ENCODE results near the gene FALEC. TPM values are rescaled to one million over a fixed set of nuclear protein-coding genes. Genes with fewer than 3 reads are reported as not detected.
"Not testable (repeated sequence)": the region's sequence is repeated elsewhere in the genome, so short reads cannot be mapped to it uniquely, and the experiment has no call there.

The FALEC gene
- total RNA-seq, 1 donor from 2014 or later = not detected

DNA sequence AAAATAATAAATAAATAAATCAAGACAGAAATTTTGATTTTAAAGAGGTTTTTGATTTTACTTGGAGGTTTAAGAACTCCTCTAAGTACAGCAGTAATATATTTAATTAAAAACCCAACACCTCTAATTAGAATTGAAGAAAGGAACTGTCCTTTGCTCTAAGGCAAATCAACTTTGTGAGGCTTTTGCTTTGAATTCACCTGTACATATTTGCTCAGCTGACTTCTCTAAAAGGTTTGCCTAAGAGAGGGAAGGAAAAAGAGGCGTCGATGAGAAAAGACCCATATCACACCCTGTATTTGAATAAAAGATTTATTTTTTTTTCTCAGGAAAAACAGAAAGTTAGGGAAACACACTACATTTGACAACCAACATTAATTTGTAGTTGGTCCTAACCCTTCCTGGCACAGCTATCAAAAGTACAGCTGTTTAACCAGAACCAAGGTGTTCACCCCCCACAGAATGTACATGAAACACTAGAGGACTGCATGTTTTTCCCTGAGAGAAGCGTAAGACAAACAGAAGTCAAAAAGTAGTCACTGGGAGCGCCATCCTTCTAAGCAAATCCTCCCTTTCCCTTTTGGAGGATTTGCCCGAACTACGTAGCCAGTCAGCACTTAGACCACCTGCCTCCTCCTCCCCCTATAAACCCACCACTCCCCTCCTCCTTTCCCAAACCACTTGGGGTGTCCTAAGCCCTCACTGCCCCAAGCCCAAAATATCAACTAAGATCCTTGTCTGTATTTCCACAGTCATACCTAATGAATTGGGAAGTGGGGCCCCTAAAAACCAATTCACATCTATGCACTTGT is 58.9 kb downstream of the FALEC start:
- peak; percentile 36 for DNase-seq (ENCODE audit: low read depth)

GRCh38 chr1:150575072-150575489 is 59.5 kb downstream of the FALEC start:
- DNase-seq (ENCODE audit: low read depth) = peak; percentile 75

DNA sequence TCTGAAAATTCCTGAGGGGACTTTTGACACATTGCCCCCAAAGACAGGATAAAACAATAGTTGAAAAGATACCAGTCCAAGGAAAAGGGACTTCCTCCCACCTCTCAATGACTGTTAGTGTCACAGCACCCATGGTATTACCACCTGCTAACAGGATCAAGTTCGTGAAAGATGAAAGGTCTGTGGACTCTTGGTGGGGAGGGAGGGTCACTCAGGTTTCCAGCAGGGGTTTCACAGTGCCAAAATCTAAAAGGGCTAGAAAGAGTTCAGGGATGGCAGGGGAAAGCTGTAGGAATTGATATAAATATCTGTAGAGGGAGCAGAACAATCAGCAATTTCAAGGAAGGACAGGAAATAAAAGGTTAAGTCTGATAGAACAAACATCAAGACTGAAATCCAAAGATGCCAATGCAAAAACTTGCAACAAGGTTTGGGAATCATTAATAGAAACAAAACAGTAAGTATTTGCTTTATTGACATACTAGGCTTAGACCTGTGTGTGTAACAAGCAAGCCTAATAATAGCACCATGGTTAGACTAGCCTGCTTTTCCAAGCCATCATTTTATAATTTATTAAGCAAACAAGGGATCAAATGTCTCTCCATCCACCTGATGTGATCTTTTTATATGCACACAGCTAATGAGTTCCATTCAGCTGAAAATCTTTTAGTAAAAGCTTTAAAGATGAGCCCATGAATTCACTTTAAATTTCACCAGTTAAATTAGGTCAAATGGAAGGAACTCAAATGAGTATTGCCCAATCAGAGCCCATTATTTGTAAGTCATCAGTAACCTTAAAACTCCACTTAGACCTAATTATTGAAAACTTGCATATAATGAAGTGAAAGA is 60.2 kb downstream of the FALEC start:
- DNase-seq (ENCODE audit: low read depth) = peak; percentile 64

GRCh38 chr1:150576367-150576711 is 60.8 kb downstream of the FALEC start:
- DNase-seq (ENCODE audit: low read depth) = peak; percentile 11

- DNase-seq (ENCODE audit: low read depth) = peak; percentile 40
These were observed 61.4 kb downstream of the FALEC start for GRCh38 chr1:150576794-150577556.

- DNase-seq (ENCODE audit: low read depth) = peak; percentile 53
These were observed 62.2 kb downstream of the FALEC start for GRCh38 chr1:150577557-150578271.

DNA sequence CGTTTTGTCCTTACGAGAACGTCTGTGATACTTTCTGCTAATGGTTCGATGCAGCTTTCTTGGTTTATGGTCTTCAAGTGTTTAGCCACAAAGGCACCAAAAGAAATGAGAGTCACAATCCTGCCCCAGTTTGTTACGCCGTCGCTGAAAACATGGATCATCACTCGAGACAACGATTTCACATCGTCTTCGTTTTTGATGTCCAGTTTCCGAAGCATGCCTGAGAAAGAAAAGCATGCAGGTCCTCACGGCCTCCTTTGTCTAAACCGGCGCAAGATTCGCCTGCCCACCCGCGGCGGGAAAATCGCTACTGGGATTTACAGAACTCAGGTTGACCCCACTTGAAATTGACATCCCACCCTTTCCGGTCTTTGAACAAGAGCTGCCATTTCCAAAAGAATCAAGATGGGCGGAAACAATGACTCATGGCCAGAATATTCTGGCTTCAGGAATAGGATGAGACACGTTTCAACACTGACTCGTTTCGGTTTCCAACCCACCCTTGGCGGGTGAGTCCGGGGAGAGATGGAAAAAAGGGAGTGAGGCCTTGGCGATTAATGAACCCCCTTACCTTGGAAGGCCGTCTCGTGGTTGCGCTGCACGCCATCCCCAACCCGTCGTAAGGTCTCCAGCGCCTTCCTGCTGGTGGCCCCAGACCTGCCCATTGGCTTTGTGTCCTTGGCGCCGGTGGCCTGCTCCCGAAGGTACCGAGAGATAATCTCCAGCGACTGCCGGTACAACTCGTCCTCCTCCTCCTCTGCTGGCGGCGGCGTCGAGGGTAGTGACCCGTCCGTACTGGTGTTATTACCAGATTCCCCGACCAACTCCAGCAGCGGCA is 62.9 kb downstream of the FALEC start:
- DNase-seq (ENCODE audit: low read depth) = peak; percentile 81

DNA sequence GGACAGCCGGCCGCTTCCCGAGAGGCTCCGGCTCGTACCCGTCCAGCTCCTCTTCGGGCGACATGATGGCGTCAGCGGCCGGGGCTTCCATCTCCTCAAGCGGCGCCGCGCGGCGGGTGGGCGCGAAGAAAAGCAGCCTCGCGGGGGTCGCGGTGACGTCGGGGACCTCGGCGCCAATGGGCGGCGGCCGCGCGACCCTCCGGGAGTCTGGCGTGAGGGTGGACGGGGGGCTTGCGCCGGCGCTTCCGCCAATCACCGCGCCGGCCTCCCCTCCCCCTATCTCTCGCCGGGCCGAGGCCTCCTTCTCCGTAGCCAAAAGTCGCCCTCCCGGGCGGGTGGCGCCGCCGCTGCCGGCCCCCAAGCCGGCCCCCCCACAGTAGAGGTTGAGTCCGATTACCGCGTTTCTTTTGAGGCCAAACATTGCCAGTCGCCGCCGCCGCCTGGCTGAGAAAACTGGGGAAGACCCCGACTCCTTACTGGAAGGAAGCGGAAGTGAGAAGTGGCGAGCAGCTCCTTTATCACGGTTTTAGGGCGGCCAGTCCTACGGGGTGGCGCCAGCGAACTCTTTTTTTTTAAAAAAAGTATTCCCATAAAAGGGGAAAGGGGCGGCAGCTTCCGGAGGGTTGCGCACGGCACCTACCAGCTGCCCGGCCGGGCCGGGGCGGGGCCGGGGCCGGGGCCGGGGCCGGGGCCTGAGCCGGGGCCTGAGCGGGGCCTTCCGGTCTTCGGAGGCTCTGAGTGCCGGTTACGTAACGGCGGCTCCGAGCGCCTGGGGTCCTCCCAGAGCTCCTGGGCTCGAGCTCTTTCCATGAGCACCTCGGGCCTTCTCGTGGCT is 63.8 kb downstream of the FALEC start, which contains the start of gene MCL1:
TSS of gene MCL1 (minus strand) at position 501 of the 835 bp plus-strand sequence. CDS start at position 421, 80 bp downstream.
- DNase-seq (ENCODE audit: low read depth) = peak; percentile 96

GRCh38 chr1:150579945-150580642 is 64.5 kb downstream of the FALEC start:
- no peak for DNase-seq (ENCODE audit: low read depth)

DNA sequence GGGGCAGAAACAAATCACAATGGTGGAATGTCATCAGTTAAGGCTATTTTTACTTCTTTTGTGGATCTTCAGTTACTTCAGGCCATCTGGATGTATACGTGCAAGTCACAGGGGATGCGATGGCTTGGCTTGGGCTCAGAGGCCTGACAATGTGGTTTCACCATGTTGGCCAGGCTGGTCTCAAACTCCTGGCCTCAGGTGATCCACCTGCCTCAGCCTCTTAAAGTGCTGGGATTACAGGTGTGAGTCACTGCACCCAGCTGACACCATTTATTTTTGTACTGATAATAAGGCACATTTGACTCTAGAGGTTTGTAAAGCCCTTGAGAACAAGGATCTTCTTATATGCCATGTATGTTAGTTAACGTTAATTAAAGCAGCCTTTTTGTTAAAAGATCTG is 65.4 kb downstream of the FALEC start:
- DNase-seq (ENCODE audit: low read depth) = not testable (repeated sequence)

DNA sequence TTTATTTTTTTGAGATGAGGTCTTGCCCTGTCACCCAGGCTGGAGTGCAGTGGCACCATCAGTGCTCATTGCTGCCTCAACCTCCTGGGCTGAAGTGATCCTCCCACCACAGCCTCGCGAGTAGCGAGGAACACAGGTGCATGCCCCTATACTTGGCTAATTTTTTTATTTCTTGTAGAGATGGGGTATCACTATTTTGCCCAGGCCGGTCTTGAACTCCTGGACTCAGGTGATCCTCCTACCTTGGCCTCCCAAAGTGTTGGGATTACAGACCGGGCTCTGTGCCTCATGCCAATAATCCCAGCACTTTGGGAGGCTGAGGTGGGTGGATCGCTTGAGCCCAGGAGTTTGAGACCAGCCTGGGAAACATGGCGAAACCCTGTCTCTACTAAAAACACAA is 65.9 kb downstream of the FALEC start:
- not testable (repeated sequence) for DNase-seq (ENCODE audit: low read depth)

DNA sequence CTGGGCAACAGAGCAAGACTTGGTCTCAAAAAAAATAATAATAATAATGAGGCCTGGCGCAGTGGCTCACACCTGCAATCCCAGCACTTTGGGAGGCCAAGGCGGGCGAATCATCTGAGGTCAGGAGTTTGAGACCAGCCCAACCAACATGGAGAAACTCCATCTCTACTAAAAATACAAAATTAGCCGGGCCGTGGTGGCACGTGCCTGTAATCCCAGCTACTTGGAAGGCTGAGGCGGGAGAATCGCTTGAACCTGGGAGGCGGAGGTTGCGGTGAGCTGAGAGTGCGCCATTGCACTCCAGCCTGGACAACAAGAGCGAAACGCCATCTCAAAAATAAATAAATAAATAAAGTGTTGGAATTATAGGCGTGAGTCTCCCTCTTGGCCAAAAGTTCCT is 66.4 kb downstream of the FALEC start:
- not testable (repeated sequence) for DNase-seq (ENCODE audit: low read depth)

DNA sequence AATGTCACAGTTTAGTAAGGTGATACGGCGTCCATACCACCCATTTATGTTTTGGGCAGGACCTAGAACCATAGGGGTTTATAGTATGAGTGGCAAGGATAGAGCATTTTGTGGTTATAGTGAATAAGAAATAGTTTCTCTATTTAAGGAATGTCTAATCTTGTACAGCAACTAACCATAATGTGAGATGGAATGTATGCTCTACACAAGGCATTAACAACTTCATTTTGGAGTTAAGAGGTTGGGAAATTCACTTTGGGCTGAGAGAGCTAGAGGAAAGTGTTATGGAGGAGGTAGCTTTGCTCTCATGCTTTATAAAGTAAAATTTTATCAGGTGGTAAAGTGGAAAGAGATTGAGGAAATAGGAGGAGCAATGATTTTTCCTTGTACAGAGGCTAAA is 66.8 kb downstream of the FALEC start:
- no peak for DNase-seq (ENCODE audit: low read depth)

Small RNAs within 50 kb of the gene (microRNA-seq; reads per million reads assigned to microRNA genes)
- gene MIR4257 = not detected
- not detected for gene MIR6878

Other genes starting within 250 kb of the FALEC start
- gene APH1A, start 246.7 kb upstream of the FALEC start, total RNA-seq = 77.3 and 93.7 TPM in 2 replicates
- gene C1orf54, start 243.0 kb upstream of the FALEC start, total RNA-seq = 3.2 and 3.7 TPM in 2 replicates
- gene CIART, start 233.2 kb upstream of the FALEC start, total RNA-seq = 2.0 and 2.5 TPM in 2 replicates
- 50.8 and 56.9 TPM in 2 replicates for gene MRPS21, start 221.9 kb upstream of the FALEC start, total RNA-seq
- 24.1 and 30.9 TPM in 2 replicates for gene PRPF3, start 194.2 kb upstream of the FALEC start, total RNA-seq
- gene RPRD2, start 151.6 kb upstream of the FALEC start, total RNA-seq = 12.8 and 13.5 TPM in 2 replicates
- gene TARS2, start 28.3 kb upstream of the FALEC start, total RNA-seq = 17.7 and 19.2 TPM in 2 replicates
- gene ECM1, start 7.6 kb upstream of the FALEC start, total RNA-seq = 33.6 and 35.0 TPM in 2 replicates
- 10.9 and 16.2 TPM in 2 replicates for gene ADAMTSL4, start 33.7 kb downstream of the FALEC start, total RNA-seq
- 162 and 186 TPM in 2 replicates for gene MCL1, start 63.9 kb downstream of the FALEC start, total RNA-seq
- 86.7 and 116 TPM in 2 replicates for gene ENSA, start 113.9 kb downstream of the FALEC start, total RNA-seq
- gene GOLPH3L, start 181.4 kb downstream of the FALEC start, total RNA-seq = 12.1 and 13.1 TPM in 2 replicates
- not detected in 2 replicates for gene HORMAD1, start 205.1 kb downstream of the FALEC start, total RNA-seq

Measured in myocyte (in vitro differentiated cells).